ENCODE measurements around the gene GANAB. TPM values are rescaled to one million over a fixed set of nuclear protein-coding genes. Genes with fewer than 3 reads are reported as not detected.
"Not testable (repeated sequence)": the region's sequence is repeated elsewhere in the genome, so short reads cannot be mapped to it uniquely, and the experiment has no call there.

The GANAB gene
- total RNA-seq, 1 donor from 2014 or later: 96.8 TPM

- DNase-seq (ENCODE audit: low spot score): peak; percentile 98
These were observed 24.6 kb downstream of the GANAB start, which contains the start of gene B3GAT3 for GRCh38 chr11:62621567-62622470. Gene B3GAT3 (minus strand): TSS chr11:62621986. CDS start chr11:62621947, 39 bp downstream.

DNA sequence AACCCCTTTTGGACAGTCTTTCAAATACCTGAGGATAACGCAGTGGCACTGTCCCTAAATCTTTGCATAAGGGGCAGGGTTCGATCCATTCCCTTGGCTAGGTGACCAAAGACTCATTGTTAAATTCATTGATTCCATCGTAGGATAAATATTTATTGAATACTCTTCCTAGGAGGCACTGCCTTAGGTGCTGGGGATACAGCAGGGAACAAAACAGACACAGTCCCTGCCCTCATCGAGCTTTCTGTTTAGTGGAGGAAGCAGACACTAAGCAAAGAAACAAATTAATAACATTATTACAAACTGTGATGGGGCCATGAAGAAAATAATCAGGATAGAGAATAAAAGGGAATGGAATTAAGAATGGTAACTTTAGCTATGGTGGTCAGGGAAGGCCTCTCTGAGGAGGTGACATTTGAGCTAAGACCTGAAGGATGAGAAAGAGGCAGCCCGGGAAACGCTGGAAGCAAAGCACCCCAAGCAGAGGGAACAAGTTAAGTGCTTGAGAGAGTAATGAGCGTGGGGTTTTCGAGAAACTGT, 25.3 kb downstream of the GANAB start:
- DNase-seq (ENCODE audit: low spot score): no peak

- DNase-seq (ENCODE audit: low spot score): not testable (repeated sequence)
These were observed 29.5 kb downstream of the GANAB start for GRCh38 chr11:62616957-62617356.

DNA sequence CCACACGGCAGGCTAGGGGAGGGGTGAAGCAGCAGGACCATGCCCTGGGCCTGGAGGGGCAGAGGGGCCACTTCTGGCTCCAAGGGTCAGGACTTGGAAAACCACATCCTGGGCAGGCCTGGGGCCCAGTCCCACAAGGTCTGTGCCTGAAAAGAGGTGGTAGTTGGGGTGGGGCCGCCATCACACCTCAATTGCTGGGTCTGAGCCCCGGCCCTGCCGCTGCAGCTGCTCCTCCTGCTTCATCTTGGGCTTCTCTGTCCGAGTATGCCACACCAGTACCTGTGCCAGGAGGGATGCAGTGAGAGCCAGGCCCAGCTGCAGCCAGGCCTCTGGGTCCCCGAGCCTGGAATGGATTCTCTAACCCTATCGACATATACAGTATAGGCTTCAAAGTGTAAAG, 30.9 kb downstream of the GANAB start:
- DNase-seq (ENCODE audit: low spot score): no peak

- no peak for DNase-seq (ENCODE audit: low spot score)
These were observed 32.1 kb downstream of the GANAB start for GRCh38 chr11:62614275-62614674.

- no peak for DNase-seq (ENCODE audit: low spot score)
These were observed 33.1 kb downstream of the GANAB start for GRCh38 chr11:62613291-62613778.

DNA sequence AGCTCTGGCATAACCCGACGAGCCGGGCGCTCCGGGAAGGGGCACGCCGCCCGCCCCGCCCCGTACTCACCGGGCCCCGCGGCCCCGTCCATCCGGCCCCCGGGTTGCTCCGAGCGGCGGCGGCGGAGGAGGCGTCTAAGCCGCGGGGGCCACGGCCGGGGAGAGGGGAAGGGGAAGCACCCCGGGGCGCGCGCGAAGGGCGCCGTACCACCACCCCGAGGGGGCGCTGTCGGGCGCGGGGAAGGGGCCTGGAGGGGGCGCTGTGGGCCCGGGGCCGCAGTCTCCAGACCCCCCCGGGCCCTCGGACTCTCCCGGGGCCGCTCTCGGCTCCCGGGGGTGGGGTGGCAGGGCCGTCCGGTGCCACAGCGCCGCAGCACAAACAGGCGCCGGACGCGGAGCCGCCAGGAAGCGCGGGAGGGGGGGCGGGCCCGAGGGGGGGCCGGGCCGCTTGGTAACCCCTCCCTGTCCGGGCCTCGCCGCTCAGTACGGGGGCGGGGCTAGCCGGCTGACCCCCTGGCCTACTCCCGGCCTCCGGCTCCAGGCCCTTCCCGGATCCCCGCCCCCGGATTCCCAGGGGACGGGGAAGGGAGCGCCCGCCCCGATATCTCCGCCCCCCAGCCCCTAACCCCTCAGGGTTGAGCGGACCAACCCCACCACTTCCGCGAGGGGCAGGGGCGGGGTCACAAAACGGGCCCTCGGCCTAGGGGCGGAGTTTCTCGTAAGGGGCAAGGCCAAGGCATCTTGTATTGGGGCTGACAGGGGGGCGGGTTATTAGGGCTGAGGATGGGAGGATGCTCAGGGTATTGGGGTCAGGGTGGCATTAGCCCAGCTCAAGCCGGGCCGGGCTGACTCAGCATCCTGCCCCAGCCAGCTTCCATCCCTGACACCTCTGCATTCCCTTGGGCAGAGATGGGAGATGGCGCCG, 33.8 kb downstream of the GANAB start, which contains the start of the genes EML3 and ROM1:
Gene EML3 (minus strand): TSS at position 410 of the 925 bp plus-strand sequence. CDS start 318 bp downstream, at position 92.
Gene ROM1 (plus strand): TSS at position 892 of the 925 bp plus-strand sequence. CDS start 25 bp downstream, at position 917.
- peak; percentile 91 for DNase-seq (ENCODE audit: low spot score)

DNA sequence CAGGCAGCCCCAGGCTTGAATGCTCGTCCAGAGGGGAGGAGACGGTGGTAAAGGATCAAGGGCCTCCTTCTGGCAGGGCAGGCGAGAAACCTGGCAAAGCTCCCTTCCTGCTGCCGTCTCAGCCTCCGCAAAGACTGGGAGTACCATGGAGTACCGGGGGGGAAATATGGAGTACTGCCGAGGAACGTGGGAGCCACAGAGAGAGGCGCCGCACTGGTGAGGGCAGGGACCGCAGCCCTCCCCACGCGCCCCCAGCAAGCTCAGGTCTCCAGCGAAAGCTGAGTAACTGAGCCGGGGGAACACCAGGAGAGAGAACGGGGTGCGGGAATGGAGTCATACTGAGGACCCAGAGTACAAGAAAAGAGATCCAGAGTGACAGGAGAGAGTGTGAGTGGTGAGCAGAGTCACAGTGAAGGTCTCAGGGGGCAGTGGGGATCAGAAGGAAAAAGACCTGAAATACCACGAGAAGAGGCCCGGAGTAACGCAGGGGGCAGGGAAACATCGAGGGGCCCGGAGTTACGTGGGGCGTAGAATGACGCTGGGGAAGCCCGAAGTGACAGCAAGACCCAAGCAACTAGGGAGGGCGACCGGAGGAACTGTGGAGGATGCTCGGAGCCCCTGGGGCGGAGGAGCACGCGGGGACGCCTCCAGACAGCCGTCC, 34.6 kb downstream of the GANAB start:
- peak; percentile 78 for DNase-seq (ENCODE audit: low spot score)

GRCh38 chr11:62610814-62611704, 35.4 kb downstream of the GANAB start:
- no peak for DNase-seq (ENCODE audit: low spot score)

GRCh38 chr11:62610403-62610802, 36.0 kb downstream of the GANAB start:
- DNase-seq (ENCODE audit: low spot score): no peak

GRCh38 chr11:62608776-62609175, 37.6 kb downstream of the GANAB start:
- no peak for DNase-seq (ENCODE audit: low spot score)

GRCh38 chr11:62607714-62608113, 38.7 kb downstream of the GANAB start:
- DNase-seq (ENCODE audit: low spot score): no peak

- DNase-seq (ENCODE audit: low spot score): no peak
These were observed 40.5 kb downstream of the GANAB start for GRCh38 chr11:62605902-62606301.

DNA sequence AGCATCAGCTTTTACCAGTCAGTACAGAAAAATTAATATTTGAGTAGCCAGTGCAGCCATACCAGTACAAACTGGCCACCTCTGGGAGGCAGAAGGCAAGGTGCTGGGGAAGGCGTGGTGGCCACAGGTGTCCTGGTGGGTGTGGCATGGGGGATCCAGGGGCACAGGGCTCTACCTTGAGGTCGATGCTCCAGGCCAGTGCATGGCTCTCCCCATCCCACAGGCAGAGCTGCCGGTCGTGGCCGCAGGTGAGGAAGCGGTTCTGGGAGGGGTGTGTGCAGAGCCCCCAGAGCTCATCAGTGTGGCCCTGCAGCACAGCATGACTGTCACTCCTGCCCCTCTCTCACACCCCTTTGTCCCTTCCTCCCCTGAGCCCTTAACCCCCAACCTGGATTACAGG, 40.9 kb downstream of the GANAB start:
- DNase-seq (ENCODE audit: low spot score): no peak

- no peak for DNase-seq (ENCODE audit: low spot score)
These were observed 41.8 kb downstream of the GANAB start for GRCh38 chr11:62604460-62605120.

DNA sequence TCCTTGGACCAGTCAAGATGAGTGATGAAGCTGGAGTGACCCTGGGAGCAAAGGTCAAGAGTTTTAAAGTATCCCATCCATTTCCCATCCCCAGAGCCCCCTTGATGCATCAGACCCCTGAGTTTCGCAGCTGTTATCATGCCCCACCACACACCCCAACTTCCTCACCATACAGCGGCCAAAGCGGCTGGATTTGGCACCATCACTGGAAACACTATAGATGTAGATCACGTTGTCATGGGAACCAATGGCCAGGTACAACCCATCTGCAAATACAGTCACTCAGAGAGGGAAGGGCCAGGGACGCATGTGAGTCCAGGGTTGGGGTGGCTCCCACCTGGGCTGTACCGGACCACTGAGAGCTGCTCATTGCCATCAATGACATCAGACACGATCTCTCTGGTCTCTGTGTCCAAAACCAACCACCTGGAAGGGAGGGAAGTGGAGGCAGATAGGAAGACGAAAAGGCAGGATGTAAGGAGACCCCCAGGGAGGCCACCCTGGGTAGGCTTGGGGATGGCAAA, 42.6 kb downstream of the GANAB start:
- no peak for DNase-seq (ENCODE audit: low spot score)

GRCh38 chr11:62603072-62603408, 43.4 kb downstream of the GANAB start:
- DNase-seq (ENCODE audit: low spot score): no peak

GRCh38 chr11:62602141-62603071, 44.0 kb downstream of the GANAB start:
- DNase-seq (ENCODE audit: low spot score): peak; percentile 88
